HepG2 (cell line): ENCODE data around the gene SLC17A9. TPM values are rescaled to one million over a fixed set of nuclear protein-coding genes. Genes with fewer than 3 reads are reported as not detected.
A peak's percentile ranks its signal among the peaks of the same experiment; 100 is the strongest.

Experiments used
- FOXA3 ChIP-seq: IDR thresholded peaks from 2 replicates; pipeline ENCODE4 v1.6.1; 2016; ENCODE audit warnings: missing genetic modification reagents, missing compliant biosample characterization
- GLMP ChIP-seq: sonication (generic); formaldehyde crosslinking; IDR thresholded peaks from 2 replicates; pipeline ENCODE4 v1.9.0; 2021; ENCODE audit warnings: missing genetic modification reagents, mild to moderate bottlenecking, borderline replicate concordance
- HMGXB4 ChIP-seq, 2 experiments: sonication (generic) in 1 of 2; formaldehyde crosslinking in 1 of 2; IDR thresholded peaks; 2 replicates each; pipeline versions ENCODE4 v1.4.0 to v1.6.1; 2018 to 2020; ENCODE audit warnings: missing genetic modification reagents in 2 of 2, borderline replicate concordance in 1 of 2, low read depth in 1 of 2, mild to moderate bottlenecking in 1 of 2, missing biosample characterization in 1 of 2
- HNF1A ChIP-seq, 2 experiments: sonication (generic) in 1 of 2; formaldehyde crosslinking in 1 of 2; IDR thresholded peaks; 2 replicates each; pipeline versions ENCODE4 v1.4.0 to v1.6.1; 2016 to 2020; ENCODE audit warnings: borderline replicate concordance in 1 of 2, low read depth in 1 of 2, mild to moderate bottlenecking in 1 of 2, missing genetic modification reagents in 1 of 2
- HNRNPK ChIP-seq: fragments of 200-400 bp; formaldehyde crosslinking; IDR thresholded peaks from 2 replicates; pipeline ENCODE4 v1.6.1; 2018; ENCODE audit warnings: low read length, low read depth, moderate library complexity, mild to moderate bottlenecking; ENCODE audit not compliant: poor library complexity, severe bottlenecking
- HOXD1 ChIP-seq: sonication (generic); formaldehyde crosslinking; IDR thresholded peaks from 2 replicates; pipeline ENCODE4 v1.5.0; 2020; ENCODE audit warnings: missing genetic modification reagents
- IKZF5 ChIP-seq: IDR thresholded peaks from 2 replicates; pipeline ENCODE4 v1.6.1; 2018; ENCODE audit warnings: missing genetic modification reagents, mild to moderate bottlenecking, missing compliant biosample characterization
- MAX ChIP-seq: IDR thresholded peaks from 2 replicates; pipeline ENCODE4 v1.6.1; 2012; ENCODE audit warnings: inconsistent platforms
- MAZ ChIP-seq, 2 experiments: sonication (generic) in 1 of 2; formaldehyde crosslinking in 1 of 2; IDR thresholded peaks; 2 replicates each; pipeline versions ENCODE4 v1.5.0 to v1.6.1; 2012 to 2020; ENCODE audit warnings: low read depth in 2 of 2, mild to moderate bottlenecking in 2 of 2, borderline replicate concordance in 1 of 2, improper control_type of control experiment in 1 of 2, low read length in 1 of 2, missing genetic modification reagents in 1 of 2, moderate library complexity in 1 of 2
- NR3C1 ChIP-seq: sonication (generic); formaldehyde crosslinking; IDR thresholded peaks from 2 replicates; pipeline ENCODE4 v1.4.0; 2020; ENCODE audit warnings: missing genetic modification reagents
- TBX3 ChIP-seq: fragments of 450-650 bp; IDR thresholded peaks from 2 replicates; pipeline ENCODE4 v1.6.1; 2017; ENCODE audit warnings: antibody characterized with exemption, mild to moderate bottlenecking, inconsistent platforms, borderline replicate concordance
- TOPORS ChIP-seq: sonication (generic); formaldehyde crosslinking; IDR thresholded peaks from 2 replicates; pipeline ENCODE4 v1.8.0; 2023; ENCODE audit warnings: mild to moderate bottlenecking, missing genetic modification reagents
- ZBTB37 ChIP-seq: sonication (generic); formaldehyde crosslinking; IDR thresholded peaks from 2 replicates; pipeline ENCODE4 v1.4.0; 2020; ENCODE audit warnings: mild to moderate bottlenecking, missing genetic modification reagents
- ZNF737 ChIP-seq: sonication (generic); formaldehyde crosslinking; IDR thresholded peaks from 2 replicates; pipeline ENCODE4 v1.5.0; 2020; ENCODE audit warnings: missing genetic modification reagents, mild to moderate bottlenecking, borderline replicate concordance
- polyA plus RNA-seq, 8 experiments: library from polyadenylated mRNA; depleted of rRNA in 3 of 8; stranded (reverse) in 7 of 8; unstranded in 1 of 8; fragments of >200 nt; fragmentation: Illumina TruSeq in 4 of 8; extraction: Trizol in 4 of 8; gene quantifications; 2 replicates each; pipeline versions ENCODE4 v1.2.1 to v1.2.3, GENCODE V29; 2011 to 2016; ENCODE audit warnings: low read depth in 4 of 8, missing spikeins in 1 of 8, mixed read lengths in 1 of 8; ENCODE audit not compliant: insufficient read depth in 1 of 8
- total RNA-seq, 5 experiments: library from RNA; depleted of rRNA; stranded (reverse); fragments of >200 nt; fragmentation: Illumina TruSeq; extraction: Trizol; gene quantifications; 2 replicates each; pipeline ENCODE4 v1.2.3, GENCODE V29; 2016; ENCODE audit warnings: low read depth in 1 of 5

SLC17A9 gene
- total and polyA plus RNA-seq, 2 of the 13 experiments (the other 11 are each of a cell fraction or from before 2014, with no cell fraction given): 110 to 191 TPM

- peak; percentile 63; the same call in 1 of the 2 replicates for TF ChIP-seq IKZF5 (CRISPR knock-in tag)
- peak; percentile 94 to 96 for TF ChIP-seq HMGXB4 (CRISPR knock-in tag; IDR thresholded peaks at IDR 0.05; ENCODE audit: borderline replicate concordance in 1 of 2, low read depth in 1 of 2)
- TF ChIP-seq MAZ (IDR thresholded peaks at IDR 0.05; ENCODE audit: borderline replicate concordance, low read depth, low read length): 0 out of 2 replicates have a peak, but pooled peaks have one; percentile 25
- TF ChIP-seq MAZ (CRISPR knock-in tag; IDR thresholded peaks at IDR 0.05; ENCODE audit: low read depth): peak; percentile 75; the same call in 1 of the 2 replicates
- TF ChIP-seq TBX3: no peak
- TF ChIP-seq MAX: peak; percentile 52; the same call in 1 of the 2 replicates
- no peak for TF ChIP-seq GLMP
- TF ChIP-seq HNF1A (IDR thresholded peaks at IDR 0.05; ENCODE audit: low read depth): no peak
- peak; percentile 44; the same call in 1 of the 2 replicates for TF ChIP-seq HNF1A (CRISPR knock-in tag; IDR thresholded peaks at IDR 0.05; ENCODE audit: borderline replicate concordance)
- TF ChIP-seq HNRNPK: peak; percentile 48
- TF ChIP-seq HOXD1 (CRISPR knock-in tag): no peak
- TF ChIP-seq ZNF737 (CRISPR knock-in tag): peak; percentile 87; the same call in 1 of the 2 replicates
- no peak for TF ChIP-seq NR3C1
- TF ChIP-seq TOPORS (CRISPR knock-in tag): peak; percentile 72; the same call in 1 of the 2 replicates
- TF ChIP-seq FOXA3: peak; percentile 61; the same call in 1 of the 2 replicates
- no peak for TF ChIP-seq ZBTB37 (CRISPR knock-in tag)
These were observed 19.7 kb downstream of the SLC17A9 start (continued) for GRCh38 chr20:62971950-62972844.
